Raji (cell line): ENCODE data around the gene TSGA10.

Source experiments
- POLR2A ChIP-seq: IDR thresholded peaks from 2 replicates; pipeline ENCODE4 v1.6.1; 2011; ENCODE audit warnings: low read depth, low read length, control low read depth; ENCODE audit not compliant: insufficient read depth

Gene TSGA10

GRCh38 chr2:99166218-99166617, 11.5 kb upstream of the TSGA10 start:
- no peak for TF ChIP-seq POLR2A

- TF ChIP-seq POLR2A = no peak
These were observed 4.9 kb upstream of the TSGA10 start for GRCh38 chr2:99159594-99159993.

GRCh38 chr2:99158599-99158998, 3.9 kb upstream of the TSGA10 start:
- no peak for TF ChIP-seq POLR2A

GRCh38 chr2:99156891-99157290, 2.1 kb upstream of the TSGA10 start:
- no peak for TF ChIP-seq POLR2A

- no peak for TF ChIP-seq POLR2A
These were observed 679 bp downstream of the TSGA10 start for GRCh38 chr2:99153921-99154604.

GRCh38 chr2:99152199-99152895, 2.4 kb downstream of the TSGA10 start:
- no peak for TF ChIP-seq POLR2A

- no peak for TF ChIP-seq POLR2A
These were observed 4.0 kb downstream of the TSGA10 start for GRCh38 chr2:99150706-99151105.

- TF ChIP-seq POLR2A = peak; percentile 79
These were observed 13.3 kb downstream of the TSGA10 start, which contains the start of gene C2orf15 for GRCh38 chr2:99141110-99142108. TSS of gene C2orf15 (plus strand) at chr2:99141707. CDS start at chr2:99150559, 8,852 bp downstream.

GRCh38 chr2:99140860-99141109, 14.0 kb downstream of the TSGA10 start:
- TF ChIP-seq POLR2A = no peak; the same call in 1 of the 2 replicates

- TF ChIP-seq POLR2A = no peak
These were observed 14.5 kb downstream of the TSGA10 start for GRCh38 chr2:99140056-99140859.

GRCh38 chr2:99139003-99139402, 15.7 kb downstream of the TSGA10 start:
- no peak for TF ChIP-seq POLR2A

GRCh38 chr2:99127981-99128380, 26.8 kb downstream of the TSGA10 start:
- no peak for TF ChIP-seq POLR2A

GRCh38 chr2:99112617-99113016, 42.1 kb downstream of the TSGA10 start:
- TF ChIP-seq POLR2A = no peak

- no peak for TF ChIP-seq POLR2A
These were observed 42.8 kb downstream of the TSGA10 start for GRCh38 chr2:99111945-99112344.

- TF ChIP-seq POLR2A = no peak
These were observed 43.5 kb downstream of the TSGA10 start for GRCh38 chr2:99111236-99111635.
